Right lung (tissue), 5 donors: ENCODE data around the gene TMEM35A. TPM values are rescaled to one million over a fixed set of nuclear protein-coding genes. Genes with fewer than 3 reads are reported as not detected.

Source experiments
- DNase-seq, 2 donors: peaks; one replicate each; pipeline ENCODE4 v3.0.0-alpha.2; 2013
- polyA plus RNA-seq, 5 donors: library from polyadenylated mRNA; unstranded; fragments of 120-200 nt; gene quantifications; one replicate each; pipeline versions ENCODE4 v1.2.1 to v1.2.3, GENCODE V29; 2013; ENCODE audit warnings: inconsistent platforms in 1 of 5, low replicate concordance in 1 of 5; ENCODE audit not compliant: insufficient read length in 5 of 5, insufficient read depth in 1 of 5

Gene TMEM35A
- polyA plus RNA-seq, 5 donors, result 9.0 to 17.1 (median 13.5) TPM

GRCh38 chrX:101136235-101136634, 57.6 kb downstream of the TMEM35A start:
- DNase-seq, result no peak

Other genes with a start within 250 kb of the TMEM35A start
- gene NOX1, start 204.5 kb upstream of the TMEM35A start, polyA plus RNA-seq, result 1 to 10 TPM in 1 of 5 donors, under 1 TPM in 4; 0.48 to 1.0 (median 0.75) TPM
- 1 to 10 TPM; 1.7 to 3.0 (median 2.1) TPM for gene XKRX, start 150.0 kb upstream of the TMEM35A start, polyA plus RNA-seq
- 1 to 10 TPM in 1 of 5 donors, under 1 TPM in 4; 0.26 to 1.0 (median 0.36) TPM for gene ARL13A, start 109.2 kb upstream of the TMEM35A start, polyA plus RNA-seq
- gene TRMT2B, start 26.8 kb upstream of the TMEM35A start, polyA plus RNA-seq, result 10 to 100 TPM in 4 of 5 donors, 1 to 10 TPM in 1; 9.6 to 12.8 (median 12.3) TPM
- gene CENPI, start 19.3 kb downstream of the TMEM35A start, polyA plus RNA-seq, result 10 to 100 TPM in 2 of 5 donors, 1 to 10 TPM in 3; 5.4 to 17.1 (median 8.8) TPM
- gene DRP2, start 140.9 kb downstream of the TMEM35A start, polyA plus RNA-seq, result 1 to 10 TPM; 1.4 to 2.1 (median 1.9) TPM
- under 1 TPM; 0.27 to 0.55 (median 0.37) TPM for gene TAF7L, start 212.5 kb downstream of the TMEM35A start, polyA plus RNA-seq